GM21717 (cell line): ENCODE results near the gene CYP2D6.
"Not testable (repeated sequence)": the region's sequence is repeated elsewhere in the genome, so short reads cannot be mapped to it uniquely, and the experiment has no call there.

Source experiments
- ATAC-seq: cut with Tn5 transposase; IDR thresholded peaks from one replicate; pipeline ENCODE4 v1.9.1; 2021; ENCODE audit warnings: mild to moderate bottlenecking, moderate library complexity; ENCODE audit not compliant: unreplicated experiment

Gene CYP2D6

GRCh38 chr22:42135688-42136087 lies 5.1 kb upstream of the CYP2D6 start:
- not testable (repeated sequence) for ATAC-seq

GRCh38 chr22:42134100-42135020 lies 3.8 kb upstream of the CYP2D6 start:
- ATAC-seq = no peak

- ATAC-seq = no peak
Observed at GRCh38 chr22:42132457-42132856, 1.8 kb upstream of the CYP2D6 start.

- no peak for ATAC-seq
Observed at GRCh38 chr22:42131562-42131961, 952 bp upstream of the CYP2D6 start.

GRCh38 chr22:42130182-42130581 lies 428 bp downstream of the CYP2D6 start:
- ATAC-seq = not testable (repeated sequence)

- ATAC-seq = not testable (repeated sequence)
Observed at GRCh38 chr22:42128776-42129694, 1.6 kb downstream of the CYP2D6 start.

GRCh38 chr22:42128007-42128406 lies 2.6 kb downstream of the CYP2D6 start:
- not testable (repeated sequence) for ATAC-seq

- no peak for ATAC-seq
Observed at GRCh38 chr22:42127606-42128005, 3.0 kb downstream of the CYP2D6 start.

- not testable (repeated sequence) for ATAC-seq
Observed at GRCh38 chr22:42123529-42123928, 7.1 kb downstream of the CYP2D6 start.

- ATAC-seq = not testable (repeated sequence)
Observed at GRCh38 chr22:42120231-42121021, 10.2 kb downstream of the CYP2D6 start.

GRCh38 chr22:42116848-42117424 lies 13.7 kb downstream of the CYP2D6 start:
- no peak for ATAC-seq

- not testable (repeated sequence) for ATAC-seq
Observed at GRCh38 chr22:42115420-42115830, 15.2 kb downstream of the CYP2D6 start.

- ATAC-seq = no peak
Observed at GRCh38 chr22:42114721-42115120, 15.9 kb downstream of the CYP2D6 start.

GRCh38 chr22:42112793-42113192 lies 17.8 kb downstream of the CYP2D6 start:
- ATAC-seq = not testable (repeated sequence)

- no peak for ATAC-seq
Observed at GRCh38 chr22:42111798-42112197, 18.8 kb downstream of the CYP2D6 start.

GRCh38 chr22:42108848-42109247 lies 21.8 kb downstream of the CYP2D6 start:
- ATAC-seq = no peak

GRCh38 chr22:42104332-42104860 lies 26.2 kb downstream of the CYP2D6 start:
- ATAC-seq = not testable (repeated sequence)

GRCh38 chr22:42101199-42101598 lies 29.4 kb downstream of the CYP2D6 start:
- ATAC-seq = no peak

GRCh38 chr22:42091455-42091782 lies 39.2 kb downstream of the CYP2D6 start:
- ATAC-seq = no peak
